Cerebellar cortex (tissue), 1 donor: ENCODE measurements around the gene RBBP7.
A peak's percentile ranks its signal among the peaks of the same experiment; 100 is the strongest.

Experiments
- DNase-seq: peaks from one replicate; pipeline ENCODE4 v3.0.0-alpha.2; 2015; ENCODE audit warnings: low spot score

RBBP7 gene

GRCh38 chrX:16870095-16870861 is at the start of gene RBBP7:
Gene RBBP7, minus strand, starts transcription at chrX:16870362. Its CDS starts 309 bp downstream, at chrX:16870053.
- DNase-seq: peak; percentile 85

GRCh38 chrX:16918979-16919378 is 48.8 kb upstream of the RBBP7 start:
- no peak for DNase-seq

- DNase-seq: no peak
These were observed 47.0 kb upstream of the RBBP7 start for GRCh38 chrX:16917120-16917519.

GRCh38 chrX:16916561-16916960 is 46.4 kb upstream of the RBBP7 start:
- no peak for DNase-seq

- no peak for DNase-seq
These were observed 43.9 kb upstream of the RBBP7 start for GRCh38 chrX:16914058-16914457.

- DNase-seq: no peak
These were observed 40.2 kb upstream of the RBBP7 start for GRCh38 chrX:16910376-16910775.

- DNase-seq: no peak
These were observed 33.3 kb upstream of the RBBP7 start for GRCh38 chrX:16903274-16904022.

- DNase-seq: no peak
These were observed 27.3 kb upstream of the RBBP7 start for GRCh38 chrX:16897445-16897844.

GRCh38 chrX:16892504-16893362 is 22.6 kb upstream of the RBBP7 start:
- peak; percentile 80 for DNase-seq

GRCh38 chrX:16885628-16886027 is 15.5 kb upstream of the RBBP7 start:
- DNase-seq: no peak

- no peak for DNase-seq
These were observed 13.3 kb upstream of the RBBP7 start for GRCh38 chrX:16883487-16883804.

- peak; percentile 66 for DNase-seq
These were observed 12.7 kb upstream of the RBBP7 start for GRCh38 chrX:16882702-16883486.

- DNase-seq: no peak
These were observed 12.0 kb upstream of the RBBP7 start for GRCh38 chrX:16882169-16882568.

- DNase-seq: no peak
These were observed 6.5 kb upstream of the RBBP7 start for GRCh38 chrX:16876696-16877095.

- no peak for DNase-seq
These were observed 4.4 kb upstream of the RBBP7 start for GRCh38 chrX:16874458-16875095.

GRCh38 chrX:16873106-16873505 is 2.9 kb upstream of the RBBP7 start:
- DNase-seq: no peak

GRCh38 chrX:16870862-16871815 is 977 bp upstream of the RBBP7 start:
- peak; percentile 42 for DNase-seq

GRCh38 chrX:16869393-16870094 is 618 bp downstream of the RBBP7 start:
- DNase-seq: no peak

GRCh38 chrX:16868920-16869319 is 1.2 kb downstream of the RBBP7 start:
- DNase-seq: no peak
